GM19328 (cell line): Measurements from ENCODE around the gene EXOC7.
"Not testable (repeated sequence)": the region's sequence is repeated elsewhere in the genome, so short reads cannot be mapped to it uniquely, and the experiment has no call there.

Experiments
- ATAC-seq: cut with Tn5 transposase; IDR thresholded peaks from one replicate; pipeline ENCODE4 v1.9.1; 2021; ENCODE audit warnings: mild to moderate bottlenecking, moderate library complexity; ENCODE audit not compliant: unreplicated experiment

The EXOC7 gene

GRCh38 chr17:76076765-76077583 lies 26.6 kb downstream of the EXOC7 start:
- no peak for ATAC-seq

- no peak for ATAC-seq
Measured at GRCh38 chr17:76076146-76076764, 27.3 kb downstream of the EXOC7 start.

DNA sequence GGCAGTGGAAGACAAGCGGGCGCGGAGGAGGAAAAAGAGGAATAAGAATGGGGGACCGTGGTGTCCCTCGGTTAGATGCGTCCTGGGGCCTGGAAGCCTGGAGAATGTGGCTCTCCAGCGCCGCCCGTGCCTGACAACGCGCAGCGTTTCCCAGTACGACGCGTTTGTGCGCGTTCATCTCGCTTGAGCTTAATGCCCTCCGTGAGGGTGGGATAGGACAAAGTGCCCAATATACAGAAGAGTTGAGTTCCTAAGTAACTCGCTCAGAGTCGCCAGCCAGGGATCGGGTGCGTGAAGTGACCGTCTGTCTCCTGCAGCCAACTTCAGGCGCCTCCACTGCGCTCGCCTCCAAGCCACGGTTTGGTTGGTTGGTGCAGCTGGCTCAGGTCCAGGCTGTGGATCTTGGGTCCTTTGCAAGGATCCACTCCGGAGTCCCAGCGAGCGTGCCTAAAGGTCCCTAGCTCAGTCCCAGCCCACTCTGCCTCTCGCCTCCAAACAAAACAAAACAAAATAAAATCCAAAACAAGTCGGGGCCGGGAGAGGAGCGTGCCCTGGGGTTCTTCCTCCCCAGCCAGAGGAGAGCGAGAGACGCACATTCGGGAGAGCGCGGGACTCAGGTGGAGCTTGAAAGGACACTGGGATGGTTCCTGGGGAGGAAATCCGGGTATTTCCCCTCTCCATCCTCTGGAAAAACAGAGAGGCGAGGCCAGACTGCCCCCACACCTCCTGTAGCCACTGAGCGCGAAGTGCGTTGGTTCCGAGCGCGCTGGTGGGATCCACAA lies 28.0 kb downstream of the EXOC7 start:
- no peak for ATAC-seq

DNA sequence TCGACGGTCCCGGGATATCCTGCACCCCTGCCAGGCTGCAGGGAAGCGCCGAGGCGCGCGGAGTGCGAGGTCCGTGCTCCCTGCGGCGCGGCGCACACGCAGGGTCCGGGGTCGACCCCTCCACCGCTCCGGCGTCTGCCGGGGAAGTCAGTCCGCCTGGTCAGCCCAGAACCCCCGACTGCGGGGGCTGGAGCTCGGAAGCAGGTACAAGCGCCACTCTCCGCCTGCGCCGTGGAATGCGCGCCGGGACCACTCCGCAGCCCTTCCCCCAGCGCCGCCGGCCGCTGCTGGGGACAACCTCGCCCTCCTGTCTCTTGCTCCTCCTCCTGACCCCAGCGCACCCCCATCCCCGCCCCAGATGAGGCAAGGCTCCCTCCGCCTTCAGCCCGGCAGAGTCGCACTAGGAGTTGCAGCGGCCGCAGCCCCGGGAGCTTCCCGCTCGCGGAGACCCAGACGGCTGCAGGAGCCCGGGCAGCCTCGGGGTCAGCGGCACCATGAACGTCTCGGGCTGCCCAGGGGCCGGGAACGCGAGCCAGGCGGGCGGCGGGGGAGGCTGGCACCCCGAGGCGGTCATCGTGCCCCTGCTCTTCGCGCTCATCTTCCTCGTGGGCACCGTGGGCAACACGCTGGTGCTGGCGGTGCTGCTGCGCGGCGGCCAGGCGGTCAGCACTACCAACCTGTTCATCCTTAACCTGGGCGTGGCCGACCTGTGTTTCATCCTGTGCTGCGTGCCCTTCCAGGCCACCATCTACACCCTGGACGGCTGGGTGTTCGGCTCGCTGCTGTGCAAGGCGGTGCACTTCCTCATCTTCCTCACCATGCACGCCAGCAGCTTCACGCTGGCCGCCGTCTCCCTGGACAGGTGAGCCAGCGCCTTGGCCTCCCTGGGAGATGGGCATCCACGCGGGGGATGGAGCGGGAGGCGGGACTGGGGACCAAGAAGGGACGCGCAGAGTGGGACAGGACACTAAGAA lies 28.9 kb downstream of the EXOC7 start, which contains the start of gene GALR2:
TSS of gene GALR2 (plus strand) at position 392 of the 974 bp plus-strand sequence. CDS start at position 495, 103 bp downstream.
- ATAC-seq, result no peak

- ATAC-seq, result peak; percentile 83
Measured at GRCh38 chr17:76072148-76072858, 31.3 kb downstream of the EXOC7 start, which contains the start of gene SRP68. Gene SRP68, minus strand, starts transcription at chr17:76072517. Its CDS starts 26 bp downstream, at chr17:76072491.

- ATAC-seq, result no peak
Measured at GRCh38 chr17:76071531-76072147, 31.9 kb downstream of the EXOC7 start.

DNA sequence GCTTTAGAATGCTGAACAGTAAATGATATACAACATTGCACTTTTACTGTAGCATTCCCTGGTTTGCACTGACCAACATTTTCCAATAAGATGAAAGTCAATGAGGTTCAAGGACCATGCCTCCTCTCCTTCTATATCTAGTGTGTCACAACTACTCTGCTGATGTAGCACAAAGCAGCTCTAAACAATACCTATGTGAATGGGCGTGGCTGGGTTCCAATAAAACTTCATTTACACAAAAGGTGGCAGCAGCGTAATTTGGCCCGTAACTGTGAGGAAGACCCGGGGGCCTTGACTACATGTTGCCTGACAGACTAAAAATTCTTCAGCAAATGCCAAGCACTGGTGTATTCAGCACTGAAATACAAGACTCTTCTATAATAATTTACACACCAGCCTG lies 37.8 kb downstream of the EXOC7 start:
- no peak for ATAC-seq

- ATAC-seq, result no peak
Measured at GRCh38 chr17:76063875-76064546, 39.6 kb downstream of the EXOC7 start.

DNA sequence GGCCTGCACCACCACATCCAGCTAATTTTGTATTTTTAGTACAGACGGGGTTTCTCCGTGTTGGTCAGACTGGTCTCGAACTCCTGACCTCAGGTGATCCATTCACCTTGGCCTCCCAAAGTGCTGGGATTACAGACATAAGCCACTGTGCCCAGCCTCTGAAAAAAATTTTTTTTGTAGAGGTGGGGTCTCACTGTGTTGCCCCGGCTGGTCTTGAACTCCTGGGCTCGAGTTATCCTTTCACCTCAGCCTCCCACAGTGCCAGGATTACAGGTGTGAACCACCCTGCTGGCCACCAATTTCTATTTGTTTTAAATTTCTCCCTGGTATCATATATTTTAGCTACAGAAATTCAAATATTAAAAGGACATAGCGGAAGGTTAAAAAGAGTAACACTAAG lies 45.3 kb downstream of the EXOC7 start:
- not testable (repeated sequence) for ATAC-seq

GRCh38 chr17:76056882-76057281 lies 46.7 kb downstream of the EXOC7 start:
- no peak for ATAC-seq

DNA sequence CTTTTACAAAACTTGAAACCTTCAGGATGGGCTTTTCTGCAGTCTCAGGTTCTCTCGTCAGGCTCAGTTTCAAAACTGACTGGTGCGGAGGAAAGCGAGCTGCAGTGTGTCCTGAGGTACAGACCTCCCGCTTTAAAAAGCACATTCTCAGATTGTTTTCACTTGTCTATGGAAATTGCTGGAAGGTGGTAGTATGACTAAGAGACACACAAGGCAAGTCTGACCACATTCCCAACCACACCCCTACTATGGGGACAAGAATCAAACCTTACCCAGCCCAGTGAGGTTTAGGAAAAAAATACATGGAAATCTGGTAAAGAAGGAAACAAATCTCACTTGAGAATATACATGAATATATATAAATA lies 49.5 kb downstream of the EXOC7 start:
- no peak for ATAC-seq

DNA sequence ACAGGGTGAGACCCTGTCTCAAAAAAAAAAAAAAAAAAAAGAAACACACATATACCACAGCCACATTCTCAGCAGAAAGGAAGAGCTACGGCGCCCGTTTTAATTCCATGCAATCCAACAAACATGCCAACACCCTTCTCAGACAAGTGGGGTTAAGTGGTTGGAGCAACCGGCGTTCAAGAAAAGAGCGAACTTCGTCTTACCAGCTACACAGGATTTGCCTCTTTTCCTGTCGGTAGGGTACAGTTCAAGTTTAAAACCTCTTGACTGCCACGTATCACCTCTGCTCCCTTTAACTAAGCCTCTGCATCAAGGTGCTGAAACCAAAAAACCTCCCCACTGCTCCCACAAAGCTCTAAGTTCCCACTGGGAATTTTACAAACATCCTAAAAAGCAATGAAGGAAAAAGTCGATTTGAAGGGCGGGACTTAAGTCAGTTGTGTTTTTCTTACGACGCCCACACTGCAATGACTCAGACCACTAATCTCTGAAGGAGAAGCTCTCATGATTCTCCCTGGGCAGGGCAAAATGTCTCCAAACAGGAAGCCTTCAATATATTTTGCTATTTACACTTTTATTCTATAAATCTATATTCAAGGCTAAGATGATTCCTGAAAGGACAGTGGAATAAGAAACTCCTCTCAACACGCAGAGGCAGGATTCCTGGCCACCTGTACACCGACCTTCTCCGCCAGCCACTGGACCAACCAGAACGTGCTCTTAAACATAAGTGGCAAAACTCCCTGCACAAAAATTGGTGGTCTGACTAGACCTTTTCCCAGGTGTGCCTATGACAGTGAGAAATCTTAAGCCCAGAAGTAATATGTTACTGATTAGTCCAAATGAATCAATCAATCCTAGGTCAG lies 50.1 kb downstream of the EXOC7 start:
- ATAC-seq, result no peak

DNA sequence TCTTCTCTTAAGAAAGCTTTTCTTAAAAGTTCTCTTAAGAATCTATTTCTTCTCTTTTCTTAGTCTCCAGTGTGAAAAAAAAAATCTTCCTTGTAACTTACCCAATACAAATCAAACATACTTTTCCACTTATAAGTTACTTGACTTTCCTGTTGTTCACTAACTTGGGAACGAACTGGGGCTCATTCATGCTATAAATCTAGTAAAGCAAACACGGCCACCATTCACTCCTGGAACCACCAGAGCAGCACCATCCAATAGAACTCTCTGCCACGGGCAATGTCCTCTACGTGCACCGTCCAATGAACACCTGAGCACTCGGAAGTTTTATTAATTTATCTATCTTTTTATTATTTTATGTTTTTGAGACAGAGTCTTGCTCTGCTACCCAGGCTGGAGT lies 52.0 kb downstream of the EXOC7 start:
- ATAC-seq, result no peak

DNA sequence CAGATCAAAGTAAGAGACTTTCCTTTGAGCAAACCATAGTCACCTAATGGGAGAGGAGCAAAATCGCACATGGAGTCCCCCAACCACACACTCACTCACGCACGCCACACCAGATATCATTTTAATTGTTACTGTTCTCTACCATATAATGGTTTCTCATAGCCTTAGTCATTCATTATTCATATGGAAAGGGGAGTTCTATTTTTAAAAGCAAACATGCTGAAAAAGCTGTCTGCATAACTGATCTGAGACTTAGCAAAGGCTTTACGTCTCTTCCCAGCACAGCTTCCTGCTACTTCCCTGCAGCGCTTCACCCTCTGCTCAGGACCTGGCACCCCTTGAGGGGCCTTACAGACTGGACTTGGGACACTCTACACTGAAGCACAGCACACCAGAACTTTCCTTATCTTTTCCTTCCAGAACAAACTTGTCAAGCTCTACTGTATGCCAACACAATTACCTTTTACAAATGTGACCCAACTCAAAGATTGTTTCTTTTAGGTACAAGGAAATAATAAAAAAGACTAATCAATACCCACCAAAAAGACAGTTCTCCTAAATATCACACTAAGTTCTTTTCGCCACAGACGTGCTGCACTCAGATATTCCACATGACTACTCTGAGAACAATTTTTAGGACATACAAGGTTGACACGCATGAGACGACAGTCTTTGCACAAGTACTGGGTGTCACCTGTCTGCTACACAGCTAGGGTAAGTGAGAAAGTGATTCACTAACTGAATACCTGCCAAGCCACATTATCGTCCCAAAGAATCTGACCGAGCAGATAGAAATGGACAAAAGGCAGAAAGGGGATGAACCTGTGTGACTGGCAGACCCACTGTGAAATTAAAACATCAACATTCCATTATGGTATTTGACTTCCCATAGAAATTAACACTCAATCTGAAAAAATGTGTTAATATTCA lies 52.8 kb downstream of the EXOC7 start:
- no peak for ATAC-seq

DNA sequence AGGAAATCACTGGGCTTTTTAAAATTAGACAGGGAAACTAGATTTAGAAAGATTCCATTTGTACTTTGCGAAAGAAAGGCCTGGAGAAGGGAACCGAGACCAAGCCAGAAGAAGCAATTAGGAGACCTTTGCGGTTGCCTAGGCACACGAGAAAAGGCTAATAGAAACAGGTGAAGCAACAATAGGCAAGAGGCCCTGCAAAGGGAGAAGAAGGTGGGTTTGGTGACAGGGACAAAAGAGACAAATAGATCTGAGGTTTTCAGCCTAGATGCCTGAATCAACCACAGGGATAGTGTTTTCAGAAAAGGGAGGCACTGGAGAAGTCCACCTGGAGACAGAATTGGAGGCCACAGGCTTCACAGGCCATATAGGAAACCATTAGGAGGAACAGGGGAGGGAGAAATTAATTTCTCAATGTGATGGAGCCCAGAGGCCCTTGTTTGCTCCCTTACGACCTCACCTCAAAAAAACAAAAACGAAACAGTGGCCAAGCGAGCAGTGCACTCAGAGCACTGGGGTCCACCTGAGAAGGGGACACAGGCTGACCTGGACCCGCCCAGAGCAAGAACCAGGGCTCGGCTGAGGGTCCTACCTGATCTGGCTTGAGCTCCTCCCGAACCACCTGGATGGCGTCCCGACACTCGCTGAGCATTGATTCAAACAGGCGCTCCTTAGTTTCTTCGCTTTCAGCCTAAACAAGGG lies 53.6 kb downstream of the EXOC7 start:
- no peak for ATAC-seq

DNA sequence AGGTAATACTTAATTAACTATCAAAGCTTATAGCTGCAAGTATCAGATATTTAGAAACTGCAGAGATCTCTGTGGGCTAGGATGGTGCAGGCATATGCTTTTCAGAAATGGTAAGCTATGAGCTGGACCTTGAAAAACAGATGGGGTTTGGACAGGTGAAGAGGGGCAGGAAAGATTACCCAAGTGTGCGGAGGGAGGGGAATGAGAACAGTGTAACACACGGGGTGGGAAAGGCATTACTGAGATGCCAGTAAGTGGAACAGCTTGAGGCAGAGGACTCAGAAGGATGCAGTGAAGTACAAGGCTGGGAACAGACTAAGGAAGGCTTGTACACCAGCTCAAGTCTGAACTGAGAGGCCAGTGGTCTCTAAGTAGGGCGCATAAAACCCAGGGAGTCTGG lies 54.3 kb downstream of the EXOC7 start:
- no peak for ATAC-seq
